GM19372 (cell line): ENCODE measurements around the gene CD300LD.

ENCODE experiments used
- ATAC-seq: cut with Tn5 transposase; IDR thresholded peaks from one replicate; pipeline ENCODE4 v1.9.1; 2021; ENCODE audit warnings: mild to moderate bottlenecking, low read depth, moderate library complexity; ENCODE audit not compliant: unreplicated experiment

Gene CD300LD

GRCh38 chr17:74545843-74546230 is 46.2 kb downstream of the CD300LD start, which contains the start of gene CD300C:
Gene CD300C, minus strand, starts transcription at chr17:74546115. Its CDS starts 333 bp downstream, at chr17:74545782.
- no peak for ATAC-seq

GRCh38 chr17:74544991-74545842 is 46.9 kb downstream of the CD300LD start:
- ATAC-seq = no peak

- no peak for ATAC-seq
Observed at GRCh38 chr17:74543891-74544760, 48.0 kb downstream of the CD300LD start.

- ATAC-seq = no peak
Observed at GRCh38 chr17:74543406-74543805, 48.7 kb downstream of the CD300LD start.

GRCh38 chr17:74542727-74543383 is 49.2 kb downstream of the CD300LD start:
- ATAC-seq = no peak

GRCh38 chr17:74542166-74542565 is 49.9 kb downstream of the CD300LD start:
- no peak for ATAC-seq

- ATAC-seq = no peak
Observed at GRCh38 chr17:74541176-74542111, 50.6 kb downstream of the CD300LD start.

- ATAC-seq = no peak
Observed at GRCh38 chr17:74539281-74539820, 52.7 kb downstream of the CD300LD start.

- no peak for ATAC-seq
Observed at GRCh38 chr17:74536890-74537289, 55.2 kb downstream of the CD300LD start.

GRCh38 chr17:74532115-74532514 is 60.0 kb downstream of the CD300LD start:
- no peak for ATAC-seq

GRCh38 chr17:74531231-74531761 is 60.8 kb downstream of the CD300LD start, which contains the start of gene CD300LB:
Gene CD300LB, minus strand, starts transcription at chr17:74531475. Its CDS starts 125 bp downstream, at chr17:74531350.
- ATAC-seq = no peak

GRCh38 chr17:74530831-74531150 is 61.3 kb downstream of the CD300LD start:
- no peak for ATAC-seq
